ENCODE results near the gene IL37.

Gene IL37

GRCh38 chr2:112876257-112876970, 34.6 kb upstream of the IL37 start:
- no peak overlapping the region for H3K27ac ChIP-seq
- TF ChIP-seq ZFX (IDR thresholded peaks at IDR 0.05; ENCODE audit: borderline replicate concordance): no peak
- no peak for TF ChIP-seq CTCF (IDR thresholded peaks at IDR 0.05)

- H3K27ac ChIP-seq: no peak overlapping the region
- TF ChIP-seq ZFX (IDR thresholded peaks at IDR 0.05; ENCODE audit: borderline replicate concordance) (no peak), CTCF (IDR thresholded peaks at IDR 0.05) (no peak)
These were observed 34.0 kb upstream of the IL37 start for GRCh38 chr2:112876971-112877361.

- TF ChIP-seq ZFX (IDR thresholded peaks at IDR 0.05; ENCODE audit: borderline replicate concordance): no peak
- TF ChIP-seq CTCF (IDR thresholded peaks at IDR 0.05): no peak
- no peak overlapping the region for H3K27ac ChIP-seq
These were observed 33.5 kb upstream of the IL37 start for GRCh38 chr2:112877423-112877822.

- H3K27ac ChIP-seq: no peak overlapping the region
- no peak for TF ChIP-seq CTCF (IDR thresholded peaks at IDR 0.05)
These were observed 31.4 kb upstream of the IL37 start for GRCh38 chr2:112879491-112880041.

- H3K27ac ChIP-seq: no peak overlapping the region
- TF ChIP-seq CTCF (IDR thresholded peaks at IDR 0.05) (no peak), ZFX (IDR thresholded peaks at IDR 0.05; ENCODE audit: borderline replicate concordance) (no peak)
These were observed 30.9 kb upstream of the IL37 start for GRCh38 chr2:112880091-112880531.

GRCh38 chr2:112880696-112881095, 30.3 kb upstream of the IL37 start:
- no peak overlapping the region for H3K27ac ChIP-seq
- TF ChIP-seq CTCF (IDR thresholded peaks at IDR 0.05) (no peak), ZFX (IDR thresholded peaks at IDR 0.05; ENCODE audit: borderline replicate concordance) (no peak)

GRCh38 chr2:112881217-112881985, 29.6 kb upstream of the IL37 start:
- TF ChIP-seq CTCF (IDR thresholded peaks at IDR 0.05) (no peak), ZFX (IDR thresholded peaks at IDR 0.05; ENCODE audit: borderline replicate concordance) (no peak)
- no peak overlapping the region for H3K27ac ChIP-seq
